Neural cell (in vitro differentiated cells): ENCODE data around the gene ADTRP.

Experiments used
- EP300 ChIP-seq: fragments of 450-650 bp; conservative IDR thresholded peaks from 2 replicates; pipeline ENCODE4 v1.6.1; 2014; ENCODE audit warnings: antibody characterized with exemption, mild to moderate bottlenecking, moderate library complexity; ENCODE audit not compliant: poor library complexity, severe bottlenecking
- EZH2 ChIP-seq: fragments of 200-600, 300-800 bp; shearing (Covaris generic), sonication (generic); IDR thresholded peaks from 2 replicates; pipeline ENCODE4 v1.6.1; 2014; ENCODE audit warnings: antibody characterized with exemption, low read length, borderline replicate concordance, mild to moderate bottlenecking; ENCODE audit not compliant: insufficient read depth, poor library complexity, severe bottlenecking
- POLR2AphosphoS5 ChIP-seq: IDR thresholded peaks from 2 replicates; pipeline ENCODE4 v1.6.1; 2012
- RAD21 ChIP-seq: fragments of 450-650 bp; conservative IDR thresholded peaks from 2 replicates; pipeline ENCODE4 v1.6.1; 2014; ENCODE audit warnings: antibody characterized with exemption, mild to moderate bottlenecking, moderate library complexity
- SMC3 ChIP-seq: fragments of 450-650 bp; conservative IDR thresholded peaks from 2 replicates; pipeline ENCODE4 v1.6.1; 2014; ENCODE audit warnings: antibody characterized with exemption, mild to moderate bottlenecking, moderate library complexity; ENCODE audit not compliant: poor library complexity
- TAF1 ChIP-seq: IDR thresholded peaks from 2 replicates; pipeline ENCODE4 v1.6.1; 2012; ENCODE audit warnings: low read depth
- TF ChIP-seq, protein P1 (sequence below): fragments of 450-650 bp; IDR thresholded peaks from 2 replicates; pipeline ENCODE4 v1.5.1; 2014; ENCODE audit warnings: antibody characterized with exemption, mild to moderate bottlenecking, moderate library complexity; ENCODE audit not compliant: poor library complexity, severe bottlenecking
- TF ChIP-seq, protein P2 (sequence below): IDR thresholded peaks from 2 replicates; pipeline ENCODE4 v1.6.1; 2012; ENCODE audit warnings: borderline replicate concordance

GRCh38 chr6:11756726-11757125 lies 21.9 kb downstream of the ADTRP start:
- TF ChIP-seq RAD21, result no peak
- TF ChIP-seq, protein P1, sequence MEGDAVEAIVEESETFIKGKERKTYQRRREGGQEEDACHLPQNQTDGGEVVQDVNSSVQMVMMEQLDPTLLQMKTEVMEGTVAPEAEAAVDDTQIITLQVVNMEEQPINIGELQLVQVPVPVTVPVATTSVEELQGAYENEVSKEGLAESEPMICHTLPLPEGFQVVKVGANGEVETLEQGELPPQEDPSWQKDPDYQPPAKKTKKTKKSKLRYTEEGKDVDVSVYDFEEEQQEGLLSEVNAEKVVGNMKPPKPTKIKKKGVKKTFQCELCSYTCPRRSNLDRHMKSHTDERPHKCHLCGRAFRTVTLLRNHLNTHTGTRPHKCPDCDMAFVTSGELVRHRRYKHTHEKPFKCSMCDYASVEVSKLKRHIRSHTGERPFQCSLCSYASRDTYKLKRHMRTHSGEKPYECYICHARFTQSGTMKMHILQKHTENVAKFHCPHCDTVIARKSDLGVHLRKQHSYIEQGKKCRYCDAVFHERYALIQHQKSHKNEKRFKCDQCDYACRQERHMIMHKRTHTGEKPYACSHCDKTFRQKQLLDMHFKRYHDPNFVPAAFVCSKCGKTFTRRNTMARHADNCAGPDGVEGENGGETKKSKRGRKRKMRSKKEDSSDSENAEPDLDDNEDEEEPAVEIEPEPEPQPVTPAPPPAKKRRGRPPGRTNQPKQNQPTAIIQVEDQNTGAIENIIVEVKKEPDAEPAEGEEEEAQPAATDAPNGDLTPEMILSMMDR, result no peak
- no peak for TF ChIP-seq TAF1
- TF ChIP-seq EP300, result no peak
- TF ChIP-seq, protein P2, sequence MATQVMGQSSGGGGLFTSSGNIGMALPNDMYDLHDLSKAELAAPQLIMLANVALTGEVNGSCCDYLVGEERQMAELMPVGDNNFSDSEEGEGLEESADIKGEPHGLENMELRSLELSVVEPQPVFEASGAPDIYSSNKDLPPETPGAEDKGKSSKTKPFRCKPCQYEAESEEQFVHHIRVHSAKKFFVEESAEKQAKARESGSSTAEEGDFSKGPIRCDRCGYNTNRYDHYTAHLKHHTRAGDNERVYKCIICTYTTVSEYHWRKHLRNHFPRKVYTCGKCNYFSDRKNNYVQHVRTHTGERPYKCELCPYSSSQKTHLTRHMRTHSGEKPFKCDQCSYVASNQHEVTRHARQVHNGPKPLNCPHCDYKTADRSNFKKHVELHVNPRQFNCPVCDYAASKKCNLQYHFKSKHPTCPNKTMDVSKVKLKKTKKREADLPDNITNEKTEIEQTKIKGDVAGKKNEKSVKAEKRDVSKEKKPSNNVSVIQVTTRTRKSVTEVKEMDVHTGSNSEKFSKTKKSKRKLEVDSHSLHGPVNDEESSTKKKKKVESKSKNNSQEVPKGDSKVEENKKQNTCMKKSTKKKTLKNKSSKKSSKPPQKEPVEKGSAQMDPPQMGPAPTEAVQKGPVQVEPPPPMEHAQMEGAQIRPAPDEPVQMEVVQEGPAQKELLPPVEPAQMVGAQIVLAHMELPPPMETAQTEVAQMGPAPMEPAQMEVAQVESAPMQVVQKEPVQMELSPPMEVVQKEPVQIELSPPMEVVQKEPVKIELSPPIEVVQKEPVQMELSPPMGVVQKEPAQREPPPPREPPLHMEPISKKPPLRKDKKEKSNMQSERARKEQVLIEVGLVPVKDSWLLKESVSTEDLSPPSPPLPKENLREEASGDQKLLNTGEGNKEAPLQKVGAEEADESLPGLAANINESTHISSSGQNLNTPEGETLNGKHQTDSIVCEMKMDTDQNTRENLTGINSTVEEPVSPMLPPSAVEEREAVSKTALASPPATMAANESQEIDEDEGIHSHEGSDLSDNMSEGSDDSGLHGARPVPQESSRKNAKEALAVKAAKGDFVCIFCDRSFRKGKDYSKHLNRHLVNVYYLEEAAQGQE, result no peak
- TF ChIP-seq POLR2AphosphoS5, result no peak
- no peak for TF ChIP-seq EZH2
- TF ChIP-seq SMC3, result no peak
